CD4-positive, alpha-beta T cell treated with Interleukin-17A for 4 hours (primary cell): Measurements from ENCODE around the gene CAB39.

ENCODE experiments used
- DNase-seq: peaks from one replicate; pipeline ENCODE4 v3.0.0-alpha.2; 2020; ENCODE audit warnings: mixed read lengths

CAB39 gene

GRCh38 chr2:230864605-230865306, 152.1 kb downstream of the CAB39 start, which contains the start of gene ITM2C:
ITM2C (plus strand) TSS chr2:230864942; CDS start chr2:230865026, 84 bp downstream.
- DNase-seq: peak; percentile 86

GRCh38 chr2:230865307-230865765, 152.7 kb downstream of the CAB39 start:
- DNase-seq: peak; percentile 19

GRCh38 chr2:230865766-230866755, 153.4 kb downstream of the CAB39 start:
- DNase-seq: peak; percentile 49

GRCh38 chr2:230866756-230867523, 154.3 kb downstream of the CAB39 start:
- DNase-seq: peak; percentile 80

GRCh38 chr2:230868161-230868946, 155.7 kb downstream of the CAB39 start:
- no peak for DNase-seq

- no peak for DNase-seq
Measured at GRCh38 chr2:230868947-230869913, 156.6 kb downstream of the CAB39 start.

GRCh38 chr2:230869914-230870543, 157.4 kb downstream of the CAB39 start:
- no peak for DNase-seq
